HepG2 (cell line): ENCODE measurements around the gene CCL3.

ENCODE experiments used
- EP300 ChIP-seq, 3 experiments: sonication (generic) in 1 of 3; formaldehyde crosslinking in 1 of 3; IDR thresholded peaks; 2 replicates each; pipeline versions ENCODE4 v1.5.1 to v1.6.1; 2011 to 2020; ENCODE audit warnings: low read depth in 2 of 3, low read length in 2 of 3, borderline replicate concordance in 1 of 3, improper control_type of control experiment in 1 of 3, mild to moderate bottlenecking in 1 of 3, missing genetic modification reagents in 1 of 3, moderate library complexity in 1 of 3
- POLR2A ChIP-seq, 2 experiments: IDR thresholded peaks; 2 replicates each; pipeline ENCODE4 v1.6.1; 2011; ENCODE audit warnings: low read depth in 2 of 2, low read length in 2 of 2, mild to moderate bottlenecking in 1 of 2, moderate library complexity in 1 of 2; ENCODE audit not compliant: insufficient read depth in 1 of 2
- RBM22 ChIP-seq: fragments of 200-400 bp; formaldehyde crosslinking; optimal IDR thresholded peaks from 2 replicates; pipeline ENCODE3; 2017; ENCODE audit warnings: mild to moderate bottlenecking, low read length, moderate library complexity
- SPEN ChIP-seq: sonication (generic); formaldehyde crosslinking; IDR thresholded peaks from 2 replicates; pipeline ENCODE4 v1.5.1; 2020; ENCODE audit warnings: low read depth, mild to moderate bottlenecking, missing genetic modification reagents
- ZC3H4 ChIP-seq: sonication (generic); formaldehyde crosslinking; IDR thresholded peaks from 2 replicates; pipeline ENCODE4 v1.4.0; 2020; ENCODE audit warnings: missing genetic modification reagents, borderline replicate concordance
- ZNF558 ChIP-seq: sonication (generic); formaldehyde crosslinking; IDR thresholded peaks from 2 replicates; pipeline ENCODE4 v1.9.0; 2022; ENCODE audit warnings: mild to moderate bottlenecking, missing genetic modification reagents, borderline replicate concordance
- ZNF567 ChIP-seq: sonication (generic); formaldehyde crosslinking; IDR thresholded peaks from 2 replicates; pipeline ENCODE4 v1.8.1; 2023; ENCODE audit warnings: mild to moderate bottlenecking, missing genetic modification reagents, borderline replicate concordance

- TF ChIP-seq RBM22 (no peak), ZNF558 (CRISPR knock-in tag) (no peak), ZC3H4 (CRISPR knock-in tag) (no peak), EP300 (IDR thresholded peaks at IDR 0.05; ENCODE audit: low read depth in 2 of 2, low read length in 2 of 2) (no peak), EP300 (CRISPR knock-in tag; IDR thresholded peaks at IDR 0.05; ENCODE audit: borderline replicate concordance) (no peak), POLR2A (IDR thresholded peaks at IDR 0.05; ENCODE audit: insufficient read depth in 1 of 2, low read depth in 2 of 2, low read length in 2 of 2) (no peak), ZNF567 (CRISPR knock-in tag) (no peak), SPEN (CRISPR knock-in tag) (no peak)
These were observed 46.5 kb upstream of the CCL3 start for GRCh38 chr17:36136439-36136838.
